ENCODE results near the gene CDC25B.
"Not testable (repeated sequence)": the region's sequence is repeated elsewhere in the genome, so short reads cannot be mapped to it uniquely, and the experiment has no call there.

Gene CDC25B

GRCh38 chr20:3842348-3842930 is 46.3 kb downstream of the CDC25B start:
- no peaks in the 10 kb centered on the region for H3K36me3 ChIP-seq (ENCODE audit: insufficient read depth, low read length)
- no peak overlapping the region for H3K4me2 ChIP-seq (ENCODE audit: low read depth, low read length, poor library complexity, severe bottlenecking)
- peaks cover 15% of the 10 kb centered on the region for H3K4me1 ChIP-seq (ENCODE audit: insufficient read depth, low read length, poor library complexity, severe bottlenecking)
- peaks cover 4% of the 10 kb centered on the region for H4K20me1 ChIP-seq (ENCODE audit: insufficient read depth, low read length, poor library complexity, severe bottlenecking)
- no peak overlapping the region for H3K4me3 ChIP-seq (ENCODE audit: low read length, poor library complexity, severe bottlenecking)
- no peaks in the 10 kb centered on the region for H3F3A ChIP-seq (ENCODE audit: low read depth)
- H3K9ac ChIP-seq (ENCODE audit: low read depth, low read length, poor library complexity, severe bottlenecking): no peak overlapping the region
- TF ChIP-seq CTCF (conservative IDR thresholded peaks at IDR 0.05; ENCODE audit: low read length) (no peak), EZH2phosphoT487 (IDR thresholded peaks at IDR 0.05; ENCODE audit: borderline replicate concordance) (no peak)
- no peaks in the 10 kb centered on the region for H3K9me2 ChIP-seq (replicated peaks; ENCODE audit: low read depth, low read length)
- H2AFZ ChIP-seq (ENCODE audit: low read length): no peak overlapping the region
- H3K9me3 ChIP-seq (ENCODE audit: insufficient read depth, low read depth, low read length): no peaks in the 10 kb centered on the region
- peaks cover 7% of the 10 kb centered on the region for H3K79me2 ChIP-seq (ENCODE audit: insufficient read depth, low read length)
- H3K27me3 ChIP-seq (ENCODE audit: insufficient read depth, low read length, poor library complexity, severe bottlenecking): no peaks in the 10 kb centered on the region

- Histone ChIP-seq H3K36me3 (ENCODE audit: insufficient read depth, low read length) (no peaks in the 10 kb centered on the region), H3K4me3 (ENCODE audit: low read length, poor library complexity, severe bottlenecking) (no peak overlapping the region), H3K27me3 (ENCODE audit: insufficient read depth, low read length, poor library complexity, severe bottlenecking) (no peaks in the 10 kb centered on the region), H3K9me3 (ENCODE audit: insufficient read depth, low read depth, low read length) (no peaks in the 10 kb centered on the region), H3K79me2 (ENCODE audit: insufficient read depth, low read length) (peaks cover 18% of the 10 kb centered on the region), H3K9ac (ENCODE audit: low read depth, low read length, poor library complexity, severe bottlenecking) (no peak overlapping the region), H3F3A (ENCODE audit: low read depth) (no peaks in the 10 kb centered on the region), H4K20me1 (ENCODE audit: insufficient read depth, low read length, poor library complexity, severe bottlenecking) (peaks cover 12% of the 10 kb centered on the region), H3K4me1 (ENCODE audit: insufficient read depth, low read length, poor library complexity, severe bottlenecking) (peaks cover 21% of the 10 kb centered on the region), H2AFZ (ENCODE audit: low read length) (no peak overlapping the region), H3K9me2 (replicated peaks; ENCODE audit: low read depth, low read length) (no peaks in the 10 kb centered on the region), H3K4me2 (ENCODE audit: low read depth, low read length, poor library complexity, severe bottlenecking) (no peak overlapping the region)
- TF ChIP-seq EZH2phosphoT487 (IDR thresholded peaks at IDR 0.05; ENCODE audit: borderline replicate concordance) (no peak), CTCF (conservative IDR thresholded peaks at IDR 0.05; ENCODE audit: low read length) (no peak)
Measured at GRCh38 chr20:3843490-3843889, 47.4 kb downstream of the CDC25B start.

- H3K36me3 ChIP-seq (ENCODE audit: insufficient read depth, low read length); H3K4me3 ChIP-seq (ENCODE audit: low read length, poor library complexity, severe bottlenecking); H2AFZ ChIP-seq (ENCODE audit: low read length); H3K9ac ChIP-seq (ENCODE audit: low read depth, low read length, poor library complexity, severe bottlenecking); H3K9me2 ChIP-seq (replicated peaks; ENCODE audit: low read depth, low read length); H3K9me3 ChIP-seq (ENCODE audit: insufficient read depth, low read depth, low read length); H3F3A ChIP-seq (ENCODE audit: low read depth); H3K27me3 ChIP-seq (ENCODE audit: insufficient read depth, low read length, poor library complexity, severe bottlenecking); H3K4me2 ChIP-seq (ENCODE audit: low read depth, low read length, poor library complexity, severe bottlenecking): not testable (repeated sequence)
- Histone ChIP-seq H3K4me1 (ENCODE audit: insufficient read depth, low read length, poor library complexity, severe bottlenecking) (peaks cover 15% of the 10 kb centered on the region), H3K79me2 (ENCODE audit: insufficient read depth, low read length) (peaks cover 24% of the 10 kb centered on the region), H4K20me1 (ENCODE audit: insufficient read depth, low read length, poor library complexity, severe bottlenecking) (peaks cover 17% of the 10 kb centered on the region)
Measured at GRCh38 chr20:3843990-3844619, 48.0 kb downstream of the CDC25B start.

- peaks cover 12% of the 10 kb centered on the region for H3K4me1 ChIP-seq (ENCODE audit: insufficient read depth, low read length, poor library complexity, severe bottlenecking)
- H3K9me2 ChIP-seq (replicated peaks; ENCODE audit: low read depth, low read length): no peaks in the 10 kb centered on the region
- H3K4me3 ChIP-seq (ENCODE audit: low read length, poor library complexity, severe bottlenecking): peak overlapping the region; percentile 82
- H3K27me3 ChIP-seq (ENCODE audit: insufficient read depth, low read length, poor library complexity, severe bottlenecking): no peaks in the 10 kb centered on the region
- H3K36me3 ChIP-seq (ENCODE audit: insufficient read depth, low read length): no peaks in the 10 kb centered on the region
- TF ChIP-seq EZH2phosphoT487 (IDR thresholded peaks at IDR 0.05; ENCODE audit: borderline replicate concordance): no peak
- TF ChIP-seq CTCF (conservative IDR thresholded peaks at IDR 0.05; ENCODE audit: low read length): no peak
- no peaks in the 10 kb centered on the region for H3F3A ChIP-seq (ENCODE audit: low read depth)
- peak overlapping the region; percentile 67 for H3K4me2 ChIP-seq (ENCODE audit: low read depth, low read length, poor library complexity, severe bottlenecking)
- H2AFZ ChIP-seq (ENCODE audit: low read length): peak overlapping the region; percentile 78
- no peaks in the 10 kb centered on the region for H3K9me3 ChIP-seq (ENCODE audit: insufficient read depth, low read depth, low read length)
- peaks cover 31% of the 10 kb centered on the region for H3K79me2 ChIP-seq (ENCODE audit: insufficient read depth, low read length)
- peaks cover 17% of the 10 kb centered on the region for H4K20me1 ChIP-seq (ENCODE audit: insufficient read depth, low read length, poor library complexity, severe bottlenecking)
- peak overlapping the region; percentile 91 for H3K9ac ChIP-seq (ENCODE audit: low read depth, low read length, poor library complexity, severe bottlenecking)
Measured at GRCh38 chr20:3846378-3846739, 50.2 kb downstream of the CDC25B start.
